GM12872 (cell line): ENCODE results near the gene ZNF41.

ENCODE experiments used
- TF ChIP-seq, protein P1 (sequence below): IDR thresholded peaks from 3 replicates; pipeline ENCODE4 v1.5.1; 2011; ENCODE audit warnings: low read depth, mild to moderate bottlenecking, low read length, moderate library complexity; ENCODE audit not compliant: insufficient read depth

ZNF41 gene

DNA sequence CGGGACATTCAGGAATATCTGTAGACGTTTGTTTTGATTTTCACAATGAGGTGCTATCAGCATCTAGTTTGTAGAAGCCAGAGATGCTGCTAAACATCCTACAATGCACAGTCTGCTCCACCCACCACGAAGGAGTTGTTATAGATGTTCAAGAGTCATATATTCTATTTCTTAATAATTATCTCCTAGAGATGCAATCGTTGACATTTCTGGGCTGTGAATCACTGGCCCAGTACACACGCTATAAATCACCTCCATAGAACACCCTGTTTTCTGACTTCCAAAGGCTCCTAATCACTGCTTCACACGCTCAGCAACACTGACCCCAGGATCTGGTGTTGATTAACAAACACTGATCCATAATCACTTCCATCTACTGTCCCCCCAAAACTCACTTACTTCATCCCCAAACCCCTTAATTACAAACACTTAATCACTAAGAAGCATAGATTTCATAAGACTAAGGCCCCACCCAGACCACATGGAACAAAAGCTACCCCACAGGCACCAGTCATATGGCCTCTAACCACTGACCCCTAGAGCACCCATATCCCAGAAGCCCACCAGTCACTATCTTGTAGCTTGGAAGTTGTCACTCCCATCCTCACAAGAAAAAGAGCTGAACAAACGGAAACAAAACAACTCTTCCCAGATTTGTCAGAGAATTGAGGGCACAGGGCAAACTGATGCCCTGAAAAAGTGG is 31.7 kb upstream of the ZNF41 start:
- TF ChIP-seq, protein P1, sequence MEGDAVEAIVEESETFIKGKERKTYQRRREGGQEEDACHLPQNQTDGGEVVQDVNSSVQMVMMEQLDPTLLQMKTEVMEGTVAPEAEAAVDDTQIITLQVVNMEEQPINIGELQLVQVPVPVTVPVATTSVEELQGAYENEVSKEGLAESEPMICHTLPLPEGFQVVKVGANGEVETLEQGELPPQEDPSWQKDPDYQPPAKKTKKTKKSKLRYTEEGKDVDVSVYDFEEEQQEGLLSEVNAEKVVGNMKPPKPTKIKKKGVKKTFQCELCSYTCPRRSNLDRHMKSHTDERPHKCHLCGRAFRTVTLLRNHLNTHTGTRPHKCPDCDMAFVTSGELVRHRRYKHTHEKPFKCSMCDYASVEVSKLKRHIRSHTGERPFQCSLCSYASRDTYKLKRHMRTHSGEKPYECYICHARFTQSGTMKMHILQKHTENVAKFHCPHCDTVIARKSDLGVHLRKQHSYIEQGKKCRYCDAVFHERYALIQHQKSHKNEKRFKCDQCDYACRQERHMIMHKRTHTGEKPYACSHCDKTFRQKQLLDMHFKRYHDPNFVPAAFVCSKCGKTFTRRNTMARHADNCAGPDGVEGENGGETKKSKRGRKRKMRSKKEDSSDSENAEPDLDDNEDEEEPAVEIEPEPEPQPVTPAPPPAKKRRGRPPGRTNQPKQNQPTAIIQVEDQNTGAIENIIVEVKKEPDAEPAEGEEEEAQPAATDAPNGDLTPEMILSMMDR: no peak

DNA sequence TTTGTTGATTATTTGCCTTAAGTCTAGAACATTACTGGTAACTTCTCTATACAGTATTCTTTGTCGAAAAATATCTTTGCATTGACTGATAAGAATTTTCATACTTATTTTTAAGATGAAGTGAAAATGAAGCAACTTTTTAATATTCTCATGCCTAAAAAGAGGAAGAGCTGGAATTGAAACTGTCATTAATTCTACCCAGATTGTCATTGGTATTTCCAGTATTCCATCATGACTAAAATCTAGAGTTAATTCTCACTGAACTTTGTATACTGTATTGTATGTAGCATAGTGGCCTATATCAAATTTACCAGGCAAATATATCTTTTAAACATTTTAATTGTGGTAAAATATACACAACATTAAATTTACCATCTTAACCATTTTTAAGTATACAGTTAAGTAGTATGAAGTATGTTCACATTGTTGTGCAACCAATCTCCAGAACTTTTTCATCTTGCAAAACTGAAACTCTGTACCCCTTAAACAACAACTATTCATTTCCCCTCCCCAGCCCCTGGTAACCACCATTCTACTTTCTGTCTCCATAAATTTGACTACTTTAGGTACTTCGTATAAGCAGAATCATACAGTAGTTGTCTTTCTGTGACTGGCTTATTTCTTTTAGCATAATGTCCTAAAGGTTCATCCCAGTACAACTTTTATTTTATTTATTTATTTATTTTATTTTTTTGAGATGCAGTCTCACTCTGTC is 24.3 kb upstream of the ZNF41 start:
- TF ChIP-seq, protein P1: no peak

DNA sequence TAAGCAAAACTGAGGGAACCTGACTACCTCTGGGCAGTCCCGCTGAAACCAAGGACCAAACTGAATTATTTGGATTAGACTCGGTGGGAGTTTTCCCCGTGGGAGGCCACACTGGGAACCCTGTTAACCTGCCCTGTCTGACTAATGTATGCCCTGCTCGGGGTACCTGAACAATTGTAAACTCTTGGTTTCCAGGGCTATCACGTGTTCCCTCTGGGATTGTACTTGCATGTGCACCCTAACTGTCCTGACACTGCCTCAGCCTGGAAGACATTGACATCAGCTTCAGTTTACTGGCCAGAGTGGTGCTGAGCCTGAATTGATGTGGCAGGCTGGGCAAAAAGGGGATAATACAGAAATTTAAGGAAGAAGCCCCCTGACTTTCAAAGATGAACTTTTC is 20.1 kb upstream of the ZNF41 start:
- TF ChIP-seq, protein P1: no peak

DNA sequence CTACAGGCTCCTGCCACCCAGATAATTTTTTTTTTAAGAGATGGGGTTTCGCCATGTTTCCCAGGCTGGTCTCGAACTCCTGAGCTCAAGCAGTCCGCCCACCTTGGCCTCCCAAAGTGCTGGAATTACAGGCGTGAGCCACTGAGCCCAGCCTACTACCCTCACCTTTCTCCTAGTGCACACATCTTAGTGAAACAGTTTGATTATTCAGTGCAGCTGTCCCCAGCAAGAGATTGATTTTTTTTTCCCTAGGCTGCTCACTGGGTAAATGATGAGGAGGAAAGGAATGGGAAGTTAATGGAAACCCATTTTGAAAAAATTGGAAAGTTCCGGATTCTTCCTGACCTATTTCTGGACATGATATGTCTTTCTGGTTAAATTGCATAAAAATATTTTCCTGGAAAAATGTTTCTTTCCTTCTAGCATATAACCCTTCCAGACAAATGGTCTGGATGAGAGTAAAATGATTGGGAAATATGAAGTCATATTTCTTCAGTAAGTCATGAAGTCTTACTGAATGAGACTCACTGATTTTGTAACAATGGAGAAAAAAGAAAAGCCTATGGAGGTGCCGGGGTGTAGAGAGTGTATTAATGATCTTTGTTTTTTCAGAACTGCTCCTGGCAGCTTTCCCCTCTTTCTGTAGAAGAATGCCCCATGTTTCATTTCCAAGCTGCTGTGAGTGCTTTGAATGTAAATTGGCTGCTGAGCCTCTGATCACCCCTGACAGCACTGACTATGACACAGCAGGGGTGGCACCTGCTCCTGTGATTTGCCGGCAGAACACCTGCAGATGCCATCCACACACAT is 19.5 kb upstream of the ZNF41 start:
- TF ChIP-seq, protein P1: no peak

DNA sequence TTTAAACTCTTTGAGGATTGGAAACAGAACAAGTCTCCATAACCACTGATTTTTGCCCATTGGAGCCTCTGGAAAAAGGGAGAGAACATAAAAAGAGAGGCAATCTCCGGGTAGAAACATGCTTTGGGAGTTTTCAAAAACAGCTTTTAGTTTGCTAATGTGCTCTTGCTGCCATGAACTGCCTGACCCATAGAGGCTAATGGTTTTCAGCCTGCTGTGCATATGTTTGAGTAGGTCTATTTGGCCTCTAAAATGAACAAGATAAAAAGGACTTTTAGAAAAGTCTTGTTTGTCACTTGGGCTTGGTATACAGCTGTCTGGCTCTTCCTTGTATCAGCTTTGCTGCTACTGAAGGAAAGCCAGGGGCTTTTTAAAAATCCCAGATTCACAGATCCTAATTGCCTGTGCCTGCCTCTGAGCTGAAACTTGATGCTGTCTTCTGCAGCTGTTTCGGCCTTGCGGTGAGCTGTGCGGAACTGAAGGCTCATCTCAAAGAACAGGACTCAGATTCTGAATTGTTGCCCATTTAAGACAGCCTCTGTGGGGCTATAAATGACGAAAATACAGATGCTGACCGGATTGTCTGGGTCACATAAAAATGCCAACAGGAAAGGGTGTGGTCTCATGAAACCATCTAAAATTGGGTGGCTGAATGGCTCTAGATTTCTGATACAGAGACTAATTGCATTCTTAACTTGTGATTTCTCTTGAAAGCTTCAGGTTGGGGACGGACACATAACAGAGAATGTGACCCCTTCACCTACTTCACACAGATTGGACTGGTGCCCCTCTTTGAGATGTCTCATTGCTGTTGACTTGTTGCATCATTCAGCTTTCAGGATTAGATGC is 18.4 kb upstream of the ZNF41 start:
- TF ChIP-seq, protein P1: no peak

DNA sequence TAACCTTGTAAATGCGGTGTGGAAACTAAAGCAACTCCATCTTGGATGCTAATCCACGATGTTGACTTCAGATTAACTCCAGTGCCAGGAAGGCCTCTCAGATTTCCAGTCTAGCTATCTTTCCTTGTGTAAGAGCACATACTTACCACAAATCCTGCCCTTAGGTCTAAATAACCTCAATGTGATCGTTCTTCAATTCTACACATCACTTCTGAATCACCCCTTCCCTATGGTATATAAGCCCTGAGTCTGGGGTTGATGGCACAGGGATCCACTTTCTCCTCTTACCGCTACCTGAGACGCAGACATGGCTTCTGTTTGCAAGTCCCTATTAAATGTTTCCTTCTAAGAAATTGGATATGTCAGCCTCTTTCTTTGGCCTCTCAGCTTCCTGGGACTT is 17.5 kb upstream of the ZNF41 start:
- TF ChIP-seq, protein P1: no peak
